ENCODE data around the gene CST9.

Gene CST9

GRCh38 chr20:23645575-23645974 is 39.9 kb upstream of the CST9 start:
- H3K27me3 Mint-ChIP-seq (ENCODE audit: low read depth), result no peaks in the 10 kb centered on the region
- no peak overlapping the region for H3K4me3 Mint-ChIP-seq
- no peaks in the 10 kb centered on the region for H3K9me3 Mint-ChIP-seq
- H3K4me1 Mint-ChIP-seq, result no peaks in the 10 kb centered on the region
- H3K27ac Mint-ChIP-seq, result no peak overlapping the region
- no peak for TF ChIP-seq CTCF (IDR thresholded peaks at IDR 0.05; ENCODE audit: unreplicated experiment in 3 of 3)
- no peaks in the 10 kb centered on the region for H3K36me3 Mint-ChIP-seq (ENCODE audit: low read depth)

GRCh38 chr20:23644164-23644563 is 38.4 kb upstream of the CST9 start:
- Mint-ChIP-seq H3K27me3 (ENCODE audit: low read depth) (no peaks in the 10 kb centered on the region), H3K36me3 (ENCODE audit: low read depth) (no peaks in the 10 kb centered on the region), H3K4me3 (no peak overlapping the region), H3K27ac (no peak overlapping the region), H3K9me3 (no peaks in the 10 kb centered on the region), H3K4me1 (no peaks in the 10 kb centered on the region)
- no peak for TF ChIP-seq CTCF (IDR thresholded peaks at IDR 0.05; ENCODE audit: unreplicated experiment in 3 of 3)

GRCh38 chr20:23643659-23644058 is 37.9 kb upstream of the CST9 start:
- Mint-ChIP-seq H3K9me3 (no peaks in the 10 kb centered on the region), H3K27ac (no peak overlapping the region), H3K27me3 (ENCODE audit: low read depth) (no peaks in the 10 kb centered on the region), H3K4me1 (no peaks in the 10 kb centered on the region), H3K36me3 (ENCODE audit: low read depth) (no peaks in the 10 kb centered on the region), H3K4me3 (no peak overlapping the region)
- TF ChIP-seq CTCF (IDR thresholded peaks at IDR 0.05; ENCODE audit: unreplicated experiment in 3 of 3), result no peak

- Mint-ChIP-seq H3K27ac (no peak overlapping the region), H3K36me3 (ENCODE audit: low read depth) (no peaks in the 10 kb centered on the region), H3K9me3 (no peaks in the 10 kb centered on the region), H3K4me1 (peaks cover under 1% of the 10 kb centered on the region), H3K4me3 (no peak overlapping the region), H3K27me3 (ENCODE audit: low read depth) (no peaks in the 10 kb centered on the region)
- TF ChIP-seq CTCF (IDR thresholded peaks at IDR 0.05; ENCODE audit: unreplicated experiment in 3 of 3), result no peak
Observed at GRCh38 chr20:23641936-23642751, 36.4 kb upstream of the CST9 start.

- Mint-ChIP-seq H3K36me3 (ENCODE audit: low read depth) (no peaks in the 10 kb centered on the region), H3K27ac (no peak overlapping the region), H3K4me3 (no peak overlapping the region), H3K9me3 (no peaks in the 10 kb centered on the region), H3K27me3 (ENCODE audit: low read depth) (no peaks in the 10 kb centered on the region), H3K4me1 (peaks cover 12% of the 10 kb centered on the region)
- TF ChIP-seq CTCF (IDR thresholded peaks at IDR 0.05; ENCODE audit: unreplicated experiment in 3 of 3), result no peak
Observed at GRCh38 chr20:23640671-23641667, 35.3 kb upstream of the CST9 start.
